VCaP (cell line): ENCODE data around the gene SMURF1.

Experiments used
- H3K27ac ChIP-seq: fragments of 450-650 bp; 2 replicates; pipeline ENCODE4 v1.5.1; 2017
- TF ChIP-seq, protein P1 (sequence below): fragments of 450-650 bp; conservative IDR thresholded peaks from 2 replicates; pipeline ENCODE4 v1.5.1; 2017; ENCODE audit warnings: mild to moderate bottlenecking, moderate library complexity

Gene SMURF1

DNA sequence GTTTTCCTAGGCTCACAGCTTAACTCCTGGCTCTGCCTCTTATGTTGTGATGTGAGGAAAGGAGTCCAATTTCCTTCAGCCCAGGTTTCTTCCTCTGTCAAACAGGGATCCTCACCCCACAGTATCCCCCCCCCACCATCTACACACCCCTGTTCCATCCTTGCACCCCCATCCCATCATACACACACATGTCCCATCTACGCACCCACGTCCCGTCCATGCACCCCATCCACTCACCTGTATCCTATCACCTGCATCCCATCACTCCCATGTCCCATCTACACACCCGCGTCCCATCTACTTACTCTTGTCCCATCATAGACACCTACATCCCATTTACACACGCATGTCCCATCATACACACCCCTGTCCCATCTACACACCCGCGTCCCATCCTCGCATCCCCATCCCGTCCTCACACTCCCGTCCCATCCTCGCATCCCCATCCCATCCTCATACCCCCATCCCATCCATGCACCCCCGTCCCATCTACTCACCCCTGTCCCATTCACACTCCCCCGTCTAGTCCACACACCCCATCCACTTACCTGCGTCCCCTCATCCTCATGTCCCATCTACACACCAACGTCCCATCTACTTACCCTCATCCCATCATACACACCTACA, 148.3 kb downstream of the SMURF1 start:
- H3K27ac ChIP-seq = no peak overlapping the region
- TF ChIP-seq, protein P1, sequence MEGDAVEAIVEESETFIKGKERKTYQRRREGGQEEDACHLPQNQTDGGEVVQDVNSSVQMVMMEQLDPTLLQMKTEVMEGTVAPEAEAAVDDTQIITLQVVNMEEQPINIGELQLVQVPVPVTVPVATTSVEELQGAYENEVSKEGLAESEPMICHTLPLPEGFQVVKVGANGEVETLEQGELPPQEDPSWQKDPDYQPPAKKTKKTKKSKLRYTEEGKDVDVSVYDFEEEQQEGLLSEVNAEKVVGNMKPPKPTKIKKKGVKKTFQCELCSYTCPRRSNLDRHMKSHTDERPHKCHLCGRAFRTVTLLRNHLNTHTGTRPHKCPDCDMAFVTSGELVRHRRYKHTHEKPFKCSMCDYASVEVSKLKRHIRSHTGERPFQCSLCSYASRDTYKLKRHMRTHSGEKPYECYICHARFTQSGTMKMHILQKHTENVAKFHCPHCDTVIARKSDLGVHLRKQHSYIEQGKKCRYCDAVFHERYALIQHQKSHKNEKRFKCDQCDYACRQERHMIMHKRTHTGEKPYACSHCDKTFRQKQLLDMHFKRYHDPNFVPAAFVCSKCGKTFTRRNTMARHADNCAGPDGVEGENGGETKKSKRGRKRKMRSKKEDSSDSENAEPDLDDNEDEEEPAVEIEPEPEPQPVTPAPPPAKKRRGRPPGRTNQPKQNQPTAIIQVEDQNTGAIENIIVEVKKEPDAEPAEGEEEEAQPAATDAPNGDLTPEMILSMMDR = no peak

DNA sequence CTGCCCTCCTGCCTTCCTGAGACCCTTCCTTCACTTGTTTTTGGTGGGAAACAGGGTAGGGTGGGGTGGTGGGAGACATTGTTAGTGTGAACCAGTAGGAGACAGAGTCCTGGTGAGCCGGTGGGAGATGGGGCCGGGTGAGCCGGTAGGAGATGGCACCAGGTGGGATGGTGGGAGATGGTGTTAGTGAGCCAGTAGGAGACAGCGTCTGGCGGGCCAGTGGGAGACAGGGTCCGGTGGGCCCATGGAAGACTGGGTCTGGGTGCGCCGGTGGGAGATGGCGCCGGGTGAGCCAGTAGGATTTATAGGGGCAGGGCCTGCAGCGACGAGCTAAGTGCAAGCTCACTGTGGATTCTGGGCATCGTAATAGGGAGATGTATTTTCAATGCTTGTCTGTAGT, 148.8 kb downstream of the SMURF1 start:
- TF ChIP-seq, protein P1 = no peak
- no peak overlapping the region for H3K27ac ChIP-seq

DNA sequence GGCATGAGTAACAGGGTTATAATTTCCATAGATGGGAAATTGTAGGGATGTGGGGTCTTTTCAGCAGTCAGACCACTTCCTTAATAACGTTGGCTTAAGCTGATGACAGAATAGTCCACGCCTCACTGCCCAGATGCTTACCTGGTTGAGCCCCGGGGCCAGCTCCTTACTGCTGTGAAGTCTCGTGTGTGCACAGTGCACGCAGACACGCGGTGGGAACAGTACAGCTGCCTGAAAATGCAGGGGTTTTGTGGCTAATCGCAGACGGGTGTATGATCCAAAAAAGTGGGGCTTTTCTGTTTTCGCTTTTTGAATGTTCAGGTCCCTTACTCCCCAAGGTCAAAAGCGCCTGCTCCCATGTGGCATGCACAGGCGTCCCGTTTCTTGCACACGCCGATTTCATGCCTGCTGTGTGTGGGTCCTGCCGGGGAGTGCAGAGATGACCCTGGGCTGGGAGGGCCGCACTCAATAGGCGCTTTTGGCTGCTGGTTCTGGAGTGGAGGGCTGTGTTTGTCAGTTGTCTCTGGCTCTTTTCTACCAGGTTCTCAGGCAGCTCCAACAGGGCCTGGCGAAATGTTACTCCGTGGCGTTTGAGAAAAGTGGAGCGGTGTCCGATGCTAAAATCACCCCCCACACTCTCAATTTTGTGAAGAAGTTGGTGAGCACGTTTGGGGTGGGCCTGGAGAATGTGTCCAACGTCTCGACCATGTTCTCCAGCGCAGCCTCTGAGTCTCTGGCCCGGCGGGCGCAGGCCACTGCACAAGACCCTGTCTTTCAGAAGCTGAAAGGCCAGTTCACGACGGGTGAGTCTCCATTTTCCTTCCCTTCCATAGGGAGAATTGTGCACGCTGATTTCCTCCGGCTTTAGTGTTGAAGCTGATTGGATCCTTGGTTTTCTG, 149.6 kb downstream of the SMURF1 start:
- TF ChIP-seq, protein P1 = no peak
- H3K27ac ChIP-seq = no peak overlapping the region

DNA sequence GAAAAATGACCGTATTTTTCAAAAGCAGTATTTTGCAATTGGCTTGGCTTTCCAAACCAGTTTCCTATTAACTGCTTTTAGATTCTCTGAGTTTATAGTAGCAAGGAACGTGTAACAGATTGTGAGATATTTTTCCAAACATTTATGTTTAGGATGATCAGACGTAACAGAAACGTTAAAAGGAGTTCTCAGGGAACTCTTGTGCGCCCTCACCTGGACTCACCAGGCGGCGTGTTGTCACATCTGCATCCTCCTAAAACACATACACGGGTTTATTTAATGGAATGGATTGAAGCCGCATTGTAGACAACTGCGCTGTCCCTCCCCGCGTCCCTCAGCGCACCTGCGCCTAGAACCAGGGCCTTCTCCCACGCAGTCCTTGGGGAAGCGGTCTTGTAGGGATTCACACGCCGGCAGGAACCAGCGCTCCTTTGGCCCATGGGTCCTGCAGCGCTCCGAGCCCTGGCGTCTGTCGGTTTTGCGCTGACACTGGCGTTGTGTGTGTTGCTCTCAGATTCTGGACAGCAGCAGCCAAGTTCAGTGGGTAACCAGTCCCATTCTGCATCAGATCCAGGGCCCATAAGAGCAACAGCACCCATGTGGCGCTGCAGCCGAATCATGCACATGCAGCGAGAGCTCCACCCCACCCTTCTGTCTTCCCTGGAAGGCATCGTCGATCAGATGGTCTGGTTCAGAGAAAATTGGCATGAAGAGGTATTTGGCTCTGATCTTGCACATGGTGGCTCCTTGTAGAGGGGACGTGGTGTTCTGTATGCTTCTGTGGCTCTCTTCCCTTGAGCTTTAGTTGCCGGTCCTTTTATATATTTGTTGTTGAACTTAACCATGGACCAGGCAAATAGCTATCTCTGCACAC, 150.6 kb downstream of the SMURF1 start:
- TF ChIP-seq, protein P1 = peak; percentile 25
- no peak overlapping the region for H3K27ac ChIP-seq

DNA sequence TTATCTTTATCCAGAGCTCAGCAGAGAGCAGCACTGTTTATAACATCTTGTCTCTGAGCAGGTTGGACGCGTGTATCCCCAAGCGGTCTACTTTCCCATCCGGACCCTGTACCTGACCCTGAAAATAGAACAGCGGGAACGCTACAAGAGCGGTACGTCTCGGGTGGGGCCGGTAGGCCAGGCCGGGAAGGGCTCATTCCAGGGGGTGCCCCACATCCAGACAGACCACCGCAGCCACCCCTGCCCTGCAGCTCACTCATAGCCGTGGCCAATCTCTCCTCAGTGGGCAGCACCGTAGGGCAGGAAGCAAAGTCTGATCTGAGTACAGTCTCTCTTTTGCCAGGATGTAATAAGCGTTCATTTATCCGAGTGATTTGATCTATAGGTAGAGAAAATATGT, 151.8 kb downstream of the SMURF1 start:
- no peak overlapping the region for H3K27ac ChIP-seq
- TF ChIP-seq, protein P1 = no peak

DNA sequence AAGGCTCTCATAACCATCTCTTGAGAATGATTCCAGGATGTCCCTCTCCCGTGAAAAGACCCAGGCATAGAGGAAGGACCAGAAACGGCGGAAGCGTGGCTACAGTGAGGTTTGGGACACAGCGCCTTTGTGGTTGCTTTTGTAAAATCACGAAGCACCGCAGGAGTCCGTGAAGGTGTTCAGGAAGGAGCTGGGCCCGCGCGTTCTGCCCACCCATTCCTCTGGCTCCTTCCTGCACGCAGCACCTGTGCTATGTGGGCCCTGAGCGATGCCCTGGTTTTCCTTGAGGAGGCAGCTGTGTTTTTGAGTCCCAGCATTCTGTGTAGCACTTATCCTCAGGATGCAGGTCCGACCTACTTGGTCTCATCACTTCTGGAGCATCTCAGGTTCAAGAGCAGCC, 152.8 kb downstream of the SMURF1 start:
- TF ChIP-seq, protein P1 = no peak
- no peak overlapping the region for H3K27ac ChIP-seq

DNA sequence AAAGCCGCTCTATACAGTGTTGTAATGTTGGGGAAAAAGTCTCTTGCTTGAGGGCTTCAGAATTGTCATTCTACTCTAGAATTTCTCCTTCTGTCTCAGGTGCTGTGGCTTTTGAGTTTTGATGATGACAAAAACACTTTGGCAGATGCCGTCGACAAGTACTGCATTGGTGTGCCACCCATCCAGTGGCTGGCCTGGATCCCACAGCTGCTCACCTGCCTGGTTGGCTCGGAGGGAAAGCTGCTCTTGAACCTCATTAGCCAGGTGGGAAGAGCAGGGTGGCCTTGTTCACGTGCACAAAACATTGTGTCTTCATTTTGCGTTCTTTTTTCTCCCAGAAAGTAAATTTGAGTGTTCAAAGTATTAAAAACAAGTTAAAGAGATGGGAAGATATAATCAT, 153.6 kb downstream of the SMURF1 start:
- no peak overlapping the region for H3K27ac ChIP-seq
- TF ChIP-seq, protein P1 = no peak
